WTC11 (cell line): ENCODE results near the gene SHROOM2. TPM values are rescaled to one million over a fixed set of nuclear protein-coding genes. Genes with fewer than 3 reads are reported as not detected.

Source experiments
- ATAC-seq: fragments of 200-7000 bp; cut with Tn5 transposase; 2 replicates; pipeline ENCODE4 v1.10.0; 2021; ENCODE audit warnings: mild to moderate bottlenecking, moderate library complexity
- CTCF ChIA-PET: fragments of 300-600 bp; sonication (Branson Sonifier 250); formaldehyde crosslinking; loops from one replicate; lab custom pipeline; 2021; ENCODE audit warnings: antibody characterized with exemption; lab: Charles Lee
- POLR2A ChIA-PET: fragments of 350-600 bp; sonication (Branson Sonifier 250); formaldehyde crosslinking; loops from one replicate; lab custom pipeline; 2021; ENCODE audit warnings: antibody characterized with exemption; lab: Charles Lee
- DNase-seq: peaks from one replicate; pipeline ENCODE4 v3.0.0; 2021; ENCODE audit warnings: low spot score
- H3K27ac Mint-ChIP-seq: 2 replicates; pipeline ENCODE4 v1.8.0; 2021; ENCODE audit warnings: mixed read lengths
- H3K27me3 Mint-ChIP-seq: 2 replicates; pipeline ENCODE4 v1.8.0; 2021; ENCODE audit warnings: low read depth, mild to moderate bottlenecking, moderate library complexity, mixed read lengths
- H3K36me3 Mint-ChIP-seq: 2 replicates; pipeline ENCODE4 v1.8.0; 2021; ENCODE audit warnings: mixed read lengths
- H3K4me1 Mint-ChIP-seq: 2 replicates; pipeline ENCODE4 v1.8.0; 2022; ENCODE audit warnings: mixed read lengths
- H3K4me3 Mint-ChIP-seq: 2 replicates; pipeline ENCODE4 v1.8.0; 2021; ENCODE audit warnings: mild to moderate bottlenecking, moderate library complexity, mixed read lengths
- H3K9me3 Mint-ChIP-seq: 2 replicates; pipeline ENCODE4 v1.8.0; 2021; ENCODE audit warnings: mixed read lengths
- AR ChIP-seq: fragments of 250-450 bp; sonication (Bioruptor Pico); IDR thresholded peaks from 2 replicates; pipeline ENCODE4 v1.9.0; 2021; ENCODE audit warnings: mild to moderate bottlenecking
- ATF3 ChIP-seq: sonication (generic); formaldehyde crosslinking; conservative IDR thresholded peaks from 2 replicates; pipeline ENCODE4 v1.8.1; 2022; ENCODE audit warnings: mild to moderate bottlenecking, missing genetic modification reagents
- E2F4 ChIP-seq: sonication (generic); formaldehyde crosslinking; IDR thresholded peaks from 2 replicates; pipeline ENCODE4 v1.8.1; 2022; ENCODE audit warnings: low read depth, mild to moderate bottlenecking, moderate library complexity, missing genetic modification reagents, borderline replicate concordance
- IRF2 ChIP-seq: sonication (generic); formaldehyde crosslinking; IDR thresholded peaks from 2 replicates; pipeline ENCODE4 v1.8.0; 2022; ENCODE audit warnings: low read depth, missing genetic modification reagents, borderline replicate concordance
- NR1H2 ChIP-seq: sonication (generic); formaldehyde crosslinking; IDR thresholded peaks from 2 replicates; pipeline ENCODE4 v1.9.0; 2021; ENCODE audit warnings: mild to moderate bottlenecking, moderate library complexity, missing genetic modification reagents
- PREB ChIP-seq: sonication (generic); formaldehyde crosslinking; IDR thresholded peaks from 2 replicates; pipeline ENCODE4 v1.8.1; 2022; ENCODE audit warnings: mild to moderate bottlenecking, missing genetic modification reagents, moderate library complexity, borderline replicate concordance
- RELA ChIP-seq: sonication (generic); formaldehyde crosslinking; IDR thresholded peaks from 2 replicates; pipeline ENCODE4 v1.8.1; 2022; ENCODE audit warnings: missing genetic modification reagents, mild to moderate bottlenecking, borderline replicate concordance
- RORB ChIP-seq: fragments of 250-450 bp; sonication (Bioruptor Pico); IDR thresholded peaks from 2 replicates; pipeline ENCODE4 v1.9.0; 2021; ENCODE audit warnings: mild to moderate bottlenecking
- SP1 ChIP-seq: sonication (generic); formaldehyde crosslinking; conservative IDR thresholded peaks from 2 replicates; pipeline ENCODE4 v1.8.1; 2022; ENCODE audit warnings: missing genetic modification reagents
- TEAD1 ChIP-seq: sonication (generic); formaldehyde crosslinking; IDR thresholded peaks from 2 replicates; pipeline ENCODE4 v1.8.0; 2022; ENCODE audit warnings: mild to moderate bottlenecking, missing genetic modification reagents
- TP53 ChIP-seq: sonication (generic); formaldehyde crosslinking; IDR thresholded peaks from 2 replicates; pipeline ENCODE4 v1.8.1; 2023; ENCODE audit warnings: mild to moderate bottlenecking, missing genetic modification reagents
- ZNF396 ChIP-seq: fragments of 250-450 bp; sonication (Bioruptor Pico); IDR thresholded peaks from 2 replicates; pipeline ENCODE4 v1.8.0; 2021; ENCODE audit warnings: mild to moderate bottlenecking, moderate library complexity, borderline replicate concordance
- ZNF416 ChIP-seq: fragments of 250-450 bp; sonication (Bioruptor Pico); IDR thresholded peaks from 2 replicates; pipeline ENCODE4 v1.9.0; 2021; ENCODE audit warnings: mild to moderate bottlenecking, inconsistent platforms
- total RNA-seq: library from RNA; stranded (reverse); gene quantifications from 3 replicates; pipeline ENCODE4 v1.2.3, GENCODE V29; 2021
- TF ChIP-seq, protein P1 (sequence below): fragments of 250-450 bp; sonication (Bioruptor Pico); IDR thresholded peaks from 2 replicates; pipeline ENCODE4 v1.9.0; 2021; ENCODE audit warnings: mild to moderate bottlenecking
- TF ChIP-seq, protein P2 (sequence below): sonication (generic); formaldehyde crosslinking; IDR thresholded peaks from 2 replicates; pipeline ENCODE4 v1.8.1; 2023; ENCODE audit warnings: mild to moderate bottlenecking, missing genetic modification reagents, borderline replicate concordance
- TF ChIP-seq, protein P3 (sequence below): sonication (generic); formaldehyde crosslinking; IDR thresholded peaks from 2 replicates; pipeline ENCODE4 v1.8.1; 2023; ENCODE audit warnings: mild to moderate bottlenecking, moderate library complexity, missing genetic modification reagents
- TF ChIP-seq, protein P4 (sequence below): fragments of 250-450 bp; sonication (Bioruptor Pico); conservative IDR thresholded peaks from 2 replicates; pipeline ENCODE4 v1.9.0; 2021; ENCODE audit warnings: mild to moderate bottlenecking
- TF ChIP-seq, protein P5 (sequence below): fragments of 250-450 bp; sonication (Bioruptor Pico); IDR thresholded peaks from 2 replicates; pipeline ENCODE4 v1.9.0; 2021; ENCODE audit warnings: moderate library complexity, mild to moderate bottlenecking, inconsistent platforms, borderline replicate concordance

Gene SHROOM2
- total RNA-seq, 1 experiment from 2014 or later: 14.8 TPM

- TF ChIP-seq TEAD1 (CRISPR knock-in tag): no peak
- no peak for TF ChIP-seq RORB
- no peak for TF ChIP-seq PREB (CRISPR knock-in tag)
- TF ChIP-seq RELA: no peak
- no peak for TF ChIP-seq E2F4
- TF ChIP-seq, all 79 proteins: peak for 0
Measured at GRCh38 chrX:9952300-9952699, 166.1 kb downstream of the SHROOM2 start (continued).

DNA sequence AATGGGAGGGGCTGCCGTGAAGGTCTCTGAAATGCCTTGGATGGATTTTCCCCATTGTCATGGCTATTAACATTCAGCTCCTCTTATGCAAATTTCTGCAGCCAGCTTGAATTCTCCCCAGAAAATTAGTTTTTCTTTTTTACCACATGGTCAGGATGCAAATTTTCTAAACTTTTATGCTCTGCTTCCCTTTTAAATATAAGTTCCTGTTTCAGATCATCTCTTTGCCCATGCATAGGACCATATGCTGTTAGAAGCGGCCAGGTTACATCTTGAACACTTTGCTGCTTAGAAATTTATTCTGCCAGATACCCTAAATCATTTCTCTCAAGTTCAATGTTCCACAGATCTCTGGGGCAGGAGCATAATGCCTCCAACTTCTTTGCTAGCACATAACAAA lies 167.2 kb downstream of the SHROOM2 start:
- H3K4me1 Mint-ChIP-seq: no peaks in the 10 kb centered on the region
- ATAC-seq (no peak), DNase-seq (no peak)
- CTCF ChIA-PET: no interaction called here
- POLR2A ChIA-PET: no interaction called here
- no peaks in the 10 kb centered on the region for H3K27me3 Mint-ChIP-seq
- TF ChIP-seq NR1H2 (CRISPR knock-in tag) (no peak), PREB (CRISPR knock-in tag) (no peak), IRF2 (CRISPR knock-in tag) (no peak), ZNF416 (no peak), ZNF396 (CRISPR knock-in tag) (no peak), SP1 (CRISPR knock-in tag) (no peak), RORB (no peak), ATF3 (CRISPR knock-in tag) (no peak), AR (no peak), TP53 (CRISPR knock-in tag) (no peak)
- TF ChIP-seq, protein P1, sequence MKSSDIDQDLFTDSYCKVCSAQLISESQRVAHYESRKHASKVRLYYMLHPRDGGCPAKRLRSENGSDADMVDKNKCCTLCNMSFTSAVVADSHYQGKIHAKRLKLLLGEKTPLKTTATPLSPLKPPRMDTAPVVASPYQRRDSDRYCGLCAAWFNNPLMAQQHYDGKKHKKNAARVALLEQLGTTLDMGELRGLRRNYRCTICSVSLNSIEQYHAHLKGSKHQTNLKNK: no peak
- TF ChIP-seq, protein P2, sequence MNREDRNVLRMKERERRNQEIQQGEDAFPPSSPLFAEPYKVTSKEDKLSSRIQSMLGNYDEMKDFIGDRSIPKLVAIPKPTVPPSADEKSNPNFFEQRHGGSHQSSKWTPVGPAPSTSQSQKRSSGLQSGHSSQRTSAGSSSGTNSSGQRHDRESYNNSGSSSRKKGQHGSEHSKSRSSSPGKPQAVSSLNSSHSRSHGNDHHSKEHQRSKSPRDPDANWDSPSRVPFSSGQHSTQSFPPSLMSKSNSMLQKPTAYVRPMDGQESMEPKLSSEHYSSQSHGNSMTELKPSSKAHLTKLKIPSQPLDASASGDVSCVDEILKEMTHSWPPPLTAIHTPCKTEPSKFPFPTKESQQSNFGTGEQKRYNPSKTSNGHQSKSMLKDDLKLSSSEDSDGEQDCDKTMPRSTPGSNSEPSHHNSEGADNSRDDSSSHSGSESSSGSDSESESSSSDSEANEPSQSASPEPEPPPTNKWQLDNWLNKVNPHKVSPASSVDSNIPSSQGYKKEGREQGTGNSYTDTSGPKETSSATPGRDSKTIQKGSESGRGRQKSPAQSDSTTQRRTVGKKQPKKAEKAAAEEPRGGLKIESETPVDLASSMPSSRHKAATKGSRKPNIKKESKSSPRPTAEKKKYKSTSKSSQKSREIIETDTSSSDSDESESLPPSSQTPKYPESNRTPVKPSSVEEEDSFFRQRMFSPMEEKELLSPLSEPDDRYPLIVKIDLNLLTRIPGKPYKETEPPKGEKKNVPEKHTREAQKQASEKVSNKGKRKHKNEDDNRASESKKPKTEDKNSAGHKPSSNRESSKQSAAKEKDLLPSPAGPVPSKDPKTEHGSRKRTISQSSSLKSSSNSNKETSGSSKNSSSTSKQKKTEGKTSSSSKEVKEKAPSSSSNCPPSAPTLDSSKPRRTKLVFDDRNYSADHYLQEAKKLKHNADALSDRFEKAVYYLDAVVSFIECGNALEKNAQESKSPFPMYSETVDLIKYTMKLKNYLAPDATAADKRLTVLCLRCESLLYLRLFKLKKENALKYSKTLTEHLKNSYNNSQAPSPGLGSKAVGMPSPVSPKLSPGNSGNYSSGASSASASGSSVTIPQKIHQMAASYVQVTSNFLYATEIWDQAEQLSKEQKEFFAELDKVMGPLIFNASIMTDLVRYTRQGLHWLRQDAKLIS (CRISPR knock-in tag): no peak
- TF ChIP-seq, protein P3, sequence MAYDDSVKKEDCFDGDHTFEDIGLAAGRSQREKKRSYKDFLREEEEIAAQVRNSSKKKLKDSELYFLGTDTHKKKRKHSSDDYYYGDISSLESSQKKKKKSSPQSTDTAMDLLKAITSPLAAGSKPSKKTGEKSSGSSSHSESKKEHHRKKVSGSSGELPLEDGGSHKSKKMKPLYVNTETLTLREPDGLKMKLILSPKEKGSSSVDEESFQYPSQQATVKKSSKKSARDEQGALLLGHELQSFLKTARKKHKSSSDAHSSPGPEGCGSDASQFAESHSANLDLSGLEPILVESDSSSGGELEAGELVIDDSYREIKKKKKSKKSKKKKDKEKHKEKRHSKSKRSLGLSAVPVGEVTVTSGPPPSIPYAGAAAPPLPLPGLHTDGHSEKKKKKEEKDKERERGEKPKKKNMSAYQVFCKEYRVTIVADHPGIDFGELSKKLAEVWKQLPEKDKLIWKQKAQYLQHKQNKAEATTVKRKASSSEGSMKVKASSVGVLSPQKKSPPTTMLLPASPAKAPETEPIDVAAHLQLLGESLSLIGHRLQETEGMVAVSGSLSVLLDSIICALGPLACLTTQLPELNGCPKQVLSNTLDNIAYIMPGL (CRISPR knock-in tag): no peak
- TF ChIP-seq, protein P4, sequence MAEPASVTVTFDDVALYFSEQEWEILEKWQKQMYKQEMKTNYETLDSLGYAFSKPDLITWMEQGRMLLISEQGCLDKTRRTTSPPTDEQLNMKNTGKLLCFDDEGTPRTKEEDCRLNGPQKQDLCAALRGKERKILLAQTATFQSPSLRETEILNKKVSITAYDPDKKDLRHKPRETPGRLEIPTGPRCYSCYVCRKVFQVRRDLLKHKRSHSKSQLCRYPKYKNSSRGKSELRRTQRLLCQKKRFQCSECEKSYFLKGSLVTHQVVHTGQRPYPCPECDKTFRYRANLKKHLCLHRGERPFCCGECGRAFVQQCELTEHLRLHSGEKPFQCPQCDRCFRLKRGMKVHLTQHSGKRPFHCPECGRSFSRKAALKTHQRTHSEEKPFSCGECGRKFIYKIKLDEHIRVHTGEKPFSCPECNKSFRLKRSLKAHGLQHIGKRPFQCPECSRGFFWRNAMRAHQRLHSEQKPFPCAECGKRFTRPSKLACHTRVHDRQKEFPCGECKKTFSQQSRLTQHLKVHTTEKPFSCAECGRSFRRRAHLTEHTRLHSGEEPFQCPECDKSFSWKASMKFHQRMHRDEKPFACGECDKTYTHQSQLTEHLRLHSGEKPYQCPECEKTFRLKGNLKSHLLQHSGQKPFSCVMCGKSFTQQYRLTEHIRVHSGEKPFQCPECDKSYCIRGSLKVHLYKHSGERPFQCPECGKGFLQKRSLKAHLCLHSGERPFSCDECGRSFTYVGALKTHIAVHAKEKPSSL: no peak
- TF ChIP-seq, protein P5, sequence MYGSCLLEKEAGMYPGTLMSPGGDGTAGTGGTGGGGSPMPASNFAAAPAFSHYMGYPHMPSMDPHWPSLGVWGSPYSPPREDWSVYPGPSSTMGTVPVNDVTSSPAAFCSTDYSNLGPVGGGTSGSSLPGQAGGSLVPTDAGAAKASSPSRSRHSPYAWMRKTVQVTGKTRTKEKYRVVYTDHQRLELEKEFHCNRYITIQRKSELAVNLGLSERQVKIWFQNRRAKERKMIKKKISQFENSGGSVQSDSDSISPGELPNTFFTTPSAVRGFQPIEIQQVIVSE (CRISPR knock-in tag): no peak
- H3K9me3 Mint-ChIP-seq: peaks cover 18% of the 10 kb centered on the region
- H3K27ac Mint-ChIP-seq: no peak overlapping the region
- peaks cover 23% of the 10 kb centered on the region for H3K36me3 Mint-ChIP-seq
- no peak overlapping the region for H3K4me3 Mint-ChIP-seq
